Activated CD8-positive, alpha-beta memory T cell treated with anti-CD3 and anti-CD28 coated beads, Interleukin-2, amount 50 U/mL, for 48 hours (primary cell): ENCODE measurements around the gene UBE2F.
A peak's percentile ranks its signal among the peaks of the same experiment; 100 is the strongest.
"Not testable (repeated sequence)": the region's sequence is repeated elsewhere in the genome, so short reads cannot be mapped to it uniquely, and the experiment has no call there.

Experiments used
- DNase-seq: peaks from one replicate; pipeline ENCODE4 v3.0.0-alpha.2; 2020

Gene UBE2F

DNA sequence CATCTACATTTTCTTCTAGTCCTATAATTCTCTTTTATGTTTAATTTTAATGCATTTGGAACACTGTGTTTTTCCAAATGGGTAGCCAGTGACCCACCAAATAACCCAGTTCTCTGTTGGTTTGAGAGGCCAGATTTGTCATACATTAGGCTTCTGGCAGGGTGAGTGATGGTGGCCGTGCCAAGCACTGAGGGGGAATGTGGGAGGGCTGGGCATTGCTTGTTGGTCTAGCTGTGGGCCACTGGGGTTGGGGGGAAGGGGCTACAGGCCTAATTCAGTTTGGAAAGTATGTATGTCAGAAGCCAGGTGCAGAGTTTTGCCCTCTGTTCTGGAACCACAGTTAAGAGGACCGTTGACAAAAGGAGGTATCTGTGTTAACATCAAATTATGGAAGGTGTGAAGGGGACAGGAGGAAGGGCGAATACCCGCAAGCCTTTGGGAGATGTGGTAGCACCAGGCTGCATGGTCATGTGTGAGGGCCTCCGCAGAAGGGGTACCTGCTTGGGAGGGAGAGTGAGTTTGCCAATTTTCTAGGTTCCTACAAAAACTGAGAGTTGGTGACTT is 55.9 kb downstream of the UBE2F start:
- DNase-seq, result peak; percentile 28

- no peak for DNase-seq
Observed at GRCh38 chr2:238023608-238024007, 56.8 kb downstream of the UBE2F start.

DNA sequence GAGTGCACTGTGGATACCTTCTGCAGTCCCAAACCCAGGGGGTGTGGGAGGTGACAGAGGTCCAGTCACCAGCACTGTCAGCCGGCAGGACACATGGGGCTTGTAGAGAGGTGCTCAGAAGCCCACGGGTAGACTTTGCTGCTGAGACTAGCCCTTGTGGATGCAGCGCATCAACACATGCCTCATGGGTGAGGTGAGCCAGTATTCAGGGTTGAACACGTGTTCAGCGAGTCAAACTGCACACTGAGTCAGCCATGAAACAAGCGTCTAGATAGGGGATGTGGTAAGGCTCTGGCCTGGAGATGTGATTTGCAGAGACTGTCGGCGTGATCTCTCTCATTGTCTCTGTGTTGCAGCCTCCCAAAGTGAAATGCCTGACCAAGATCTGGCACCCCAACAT is 58.2 kb downstream of the UBE2F start:
- peak; percentile 70 for DNase-seq

GRCh38 chr2:238025741-238026360 is 59.0 kb downstream of the UBE2F start:
- no peak for DNase-seq

- DNase-seq, result no peak
Observed at GRCh38 chr2:238027058-238027457, 60.2 kb downstream of the UBE2F start.

GRCh38 chr2:238027591-238028415 is 61.0 kb downstream of the UBE2F start:
- no peak for DNase-seq

DNA sequence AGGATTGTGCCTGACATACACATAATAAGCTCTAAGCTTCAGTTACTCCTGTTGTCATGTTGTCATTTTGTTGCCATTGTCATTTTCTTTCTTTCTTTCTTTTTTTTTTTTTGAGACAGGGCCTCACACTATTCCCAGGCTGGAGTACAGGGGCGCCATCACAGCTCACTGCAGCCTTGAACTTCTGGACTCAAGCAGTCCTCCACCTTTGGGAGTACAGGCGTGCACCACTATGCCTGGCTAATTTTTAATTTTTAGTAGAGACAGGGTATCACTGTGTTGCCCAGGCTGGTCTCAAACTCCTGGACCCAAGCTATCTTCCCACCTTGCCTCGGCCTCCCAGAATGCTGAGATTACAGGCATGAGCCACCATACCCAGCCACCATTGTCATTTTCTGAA is 63.0 kb downstream of the UBE2F start:
- no peak for DNase-seq

- DNase-seq, result no peak
Observed at GRCh38 chr2:238030422-238031155, 63.8 kb downstream of the UBE2F start.

DNA sequence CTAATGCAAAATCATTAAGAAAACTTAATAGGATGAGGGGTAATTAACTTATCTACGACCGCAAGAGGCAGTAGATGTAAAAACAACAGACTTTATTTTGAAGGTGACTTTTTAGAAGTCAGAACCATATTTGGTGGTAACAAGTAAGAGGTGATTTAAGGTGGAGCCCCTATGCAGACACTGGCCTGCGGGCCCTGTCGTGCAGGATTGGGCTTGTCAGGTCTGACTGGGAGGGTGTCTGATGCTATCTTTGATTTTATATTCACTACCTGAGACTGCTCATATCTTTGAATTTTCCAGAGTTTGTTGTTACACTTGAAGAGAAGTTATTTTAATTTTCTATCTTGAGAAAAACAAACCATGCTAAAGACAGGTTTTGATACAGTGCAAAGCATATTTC is 64.9 kb downstream of the UBE2F start:
- no peak for DNase-seq

DNA sequence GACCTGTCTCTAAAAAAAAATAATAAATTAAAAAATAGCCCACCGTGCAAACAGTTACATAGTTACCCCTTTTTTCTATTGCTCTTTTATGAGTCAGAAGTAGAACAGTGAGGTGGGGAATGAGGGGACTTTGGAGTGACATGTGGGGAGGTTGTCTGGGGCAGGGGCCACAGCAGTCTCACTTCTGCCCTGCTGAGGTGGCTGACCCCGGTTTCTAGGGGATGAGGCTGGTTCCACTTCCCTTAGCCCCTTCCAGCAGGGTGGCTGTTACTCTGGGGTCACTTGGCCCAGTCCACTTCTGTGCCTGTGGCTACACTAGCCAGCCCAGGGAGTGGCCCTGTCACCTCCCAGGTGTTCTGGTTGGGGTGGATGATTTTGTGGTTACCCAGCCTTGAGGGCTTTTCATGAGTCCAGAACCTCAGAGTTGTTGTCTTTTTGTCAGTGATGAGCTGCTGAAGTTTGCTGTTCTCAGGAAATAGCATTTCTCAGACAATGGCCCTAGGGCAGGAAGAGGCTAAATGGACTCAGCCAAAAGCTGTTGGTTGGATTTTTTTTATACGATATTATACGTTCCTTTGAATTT is 66.0 kb downstream of the UBE2F start:
- no peak for DNase-seq

GRCh38 chr2:238033991-238034390 is 67.2 kb downstream of the UBE2F start:
- not testable (repeated sequence) for DNase-seq

DNA sequence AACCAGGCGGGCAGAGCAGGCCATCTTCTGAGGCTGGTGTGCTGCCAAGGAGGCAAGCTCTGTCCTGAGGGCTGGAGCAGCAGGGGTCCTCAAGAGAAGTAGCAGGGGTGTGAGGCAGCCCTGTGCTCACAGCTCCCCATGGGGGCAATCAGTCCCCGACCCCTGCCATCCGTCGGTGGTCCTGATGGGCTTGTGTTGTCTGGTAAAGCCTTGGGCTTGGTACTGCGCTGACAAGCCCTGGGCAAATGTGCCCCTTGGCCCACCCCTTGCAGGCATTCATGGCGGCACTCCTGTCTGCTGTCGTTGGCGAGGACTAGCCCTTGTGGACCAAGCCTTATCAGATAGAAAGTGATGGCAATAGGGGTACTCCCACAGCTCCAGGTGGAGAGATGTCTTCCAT is 71.4 kb downstream of the UBE2F start:
- no peak for DNase-seq

DNA sequence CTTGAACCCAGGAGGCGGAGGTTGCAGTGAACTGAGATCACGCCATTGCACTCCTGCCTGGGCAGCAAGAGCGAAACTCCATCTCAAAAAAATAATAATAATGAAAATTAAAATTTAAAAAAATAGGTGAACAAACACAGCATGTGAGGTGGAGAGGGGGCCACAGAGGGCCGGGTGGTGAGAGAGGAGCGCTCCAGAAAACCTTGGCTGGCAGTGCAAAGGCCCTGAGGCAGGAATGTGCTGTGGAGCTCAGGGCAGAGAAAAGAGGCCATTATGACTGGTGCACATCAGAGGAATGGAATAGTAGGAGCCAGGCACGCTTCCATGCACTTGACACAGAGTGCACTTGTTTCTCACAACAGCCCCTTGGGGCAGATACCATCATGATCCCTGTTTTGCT is 72.3 kb downstream of the UBE2F start:
- DNase-seq, result no peak

DNA sequence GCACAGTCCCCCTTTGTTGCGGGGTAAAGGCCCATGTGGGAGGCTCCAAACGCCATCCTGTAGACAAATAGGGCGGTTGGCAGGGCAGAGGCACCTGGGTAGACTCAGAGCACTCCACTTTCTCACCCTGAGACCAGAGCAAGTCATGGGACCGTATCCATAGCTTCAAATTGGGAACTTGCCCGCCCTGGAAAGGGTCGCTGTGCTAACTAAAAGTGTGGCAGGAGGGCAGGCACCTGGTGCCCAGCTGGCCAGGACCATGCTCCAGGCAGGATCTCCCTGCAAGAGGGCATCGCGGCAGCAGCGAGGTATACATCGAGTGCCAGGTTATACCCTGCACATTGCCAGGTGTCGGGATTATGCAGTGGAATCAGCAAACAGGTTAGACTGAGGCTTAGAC is 73.2 kb downstream of the UBE2F start:
- peak; percentile 44 for DNase-seq

DNA sequence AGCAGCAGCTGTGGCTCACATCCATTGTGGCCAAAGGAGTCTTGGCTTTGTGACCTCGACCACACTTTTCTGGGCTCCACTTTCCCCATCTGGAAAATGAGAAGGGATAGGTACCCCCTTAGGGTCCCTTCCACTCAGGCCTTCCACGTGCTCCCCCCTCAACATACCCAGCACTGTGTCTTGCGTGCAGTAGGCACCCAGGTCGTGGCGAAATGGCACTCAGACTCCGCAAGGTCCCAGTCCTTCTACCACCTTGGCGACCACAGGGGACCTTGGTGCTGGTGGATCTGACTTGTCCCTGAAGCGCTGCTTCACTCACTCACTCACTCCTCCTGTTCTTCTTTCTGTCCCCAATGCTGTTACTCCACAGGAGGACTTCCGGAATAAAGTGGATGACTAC is 74.1 kb downstream of the UBE2F start:
- no peak for DNase-seq

DNA sequence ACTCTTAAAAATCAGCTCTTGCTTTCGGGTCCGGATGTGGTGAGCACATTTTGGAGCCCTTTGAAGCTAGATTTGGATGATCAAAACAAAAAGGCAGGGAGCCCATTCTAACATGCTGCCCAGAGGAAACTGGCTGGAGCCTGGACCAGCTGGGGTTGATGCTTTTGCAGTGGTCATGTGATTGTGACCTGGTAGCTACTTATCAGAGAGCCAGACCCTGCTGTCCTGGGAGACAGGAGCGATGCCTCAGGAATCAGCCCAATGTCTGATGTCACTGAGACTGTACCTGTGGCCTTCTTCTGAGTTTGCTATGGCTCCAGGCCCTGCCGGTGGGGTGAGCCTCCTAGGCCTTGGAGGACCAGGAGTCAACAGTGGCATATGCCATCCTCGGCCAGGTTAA is 75.3 kb downstream of the UBE2F start:
- DNase-seq, result no peak

DNA sequence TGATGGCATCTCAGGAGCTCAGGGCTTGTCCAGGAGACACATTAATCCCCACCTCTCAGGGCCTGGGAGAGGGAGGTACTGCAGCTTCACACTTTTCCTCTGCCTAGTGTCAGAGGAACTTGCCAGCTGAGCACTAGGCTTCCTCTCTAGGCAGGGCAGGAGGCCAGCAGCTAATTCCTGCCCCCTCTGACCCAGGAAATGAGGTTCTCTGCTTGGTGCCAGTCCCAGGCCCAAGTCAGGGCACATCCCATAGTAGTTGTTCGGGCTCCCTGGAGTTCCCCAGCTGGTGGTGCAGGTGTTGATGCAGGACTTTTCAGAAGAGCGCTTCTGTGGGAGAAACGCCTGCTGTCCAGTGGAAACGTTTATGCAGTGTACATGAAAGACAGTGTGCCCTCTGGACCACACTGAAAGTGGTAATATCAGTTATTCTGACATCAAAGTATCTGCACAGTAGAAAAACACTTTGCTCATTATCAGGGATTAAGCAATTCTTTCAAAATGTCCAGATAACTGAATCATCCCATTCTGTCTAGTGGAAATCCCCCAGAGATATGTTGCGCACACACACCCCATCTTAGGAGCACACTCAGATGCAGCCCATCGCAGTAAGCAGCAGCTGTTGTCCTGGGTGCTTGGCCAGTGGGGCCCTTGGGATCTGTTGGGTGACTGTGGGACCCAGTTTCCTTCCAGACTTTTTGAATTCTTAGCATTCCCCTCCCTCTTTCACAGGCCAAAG is 76.2 kb downstream of the UBE2F start:
- DNase-seq, result no peak

GRCh38 chr2:238043851-238044250 is 77.0 kb downstream of the UBE2F start:
- DNase-seq, result no peak

GRCh38 chr2:238045575-238045974 is 78.8 kb downstream of the UBE2F start:
- DNase-seq, result no peak

DNA sequence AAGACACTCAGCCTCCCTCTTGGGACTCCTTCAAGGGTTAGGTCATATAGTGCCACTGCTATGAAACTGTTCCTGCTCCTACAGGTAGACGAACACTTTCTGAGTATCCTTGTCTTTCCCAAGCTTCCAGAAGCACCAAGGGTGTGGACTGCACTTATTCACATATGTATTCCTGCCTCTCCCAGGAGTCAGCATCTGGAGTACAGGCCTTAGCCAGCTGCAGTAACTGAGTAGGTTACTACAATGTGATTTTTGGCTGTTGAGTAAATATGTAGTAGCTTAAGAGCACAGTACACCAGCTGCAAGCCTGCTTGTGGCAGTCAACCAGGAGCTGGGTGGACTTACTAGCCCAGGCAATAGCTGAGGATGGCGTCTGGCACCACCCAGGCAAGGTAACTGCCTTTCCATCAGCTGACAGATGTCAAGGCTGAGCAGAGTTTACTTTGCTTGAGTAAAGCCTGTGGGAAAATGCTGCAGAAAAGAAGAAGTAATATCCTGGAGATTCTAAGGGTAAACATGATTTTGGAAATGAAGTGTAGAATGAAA is 80.0 kb downstream of the UBE2F start:
- no peak for DNase-seq

DNA sequence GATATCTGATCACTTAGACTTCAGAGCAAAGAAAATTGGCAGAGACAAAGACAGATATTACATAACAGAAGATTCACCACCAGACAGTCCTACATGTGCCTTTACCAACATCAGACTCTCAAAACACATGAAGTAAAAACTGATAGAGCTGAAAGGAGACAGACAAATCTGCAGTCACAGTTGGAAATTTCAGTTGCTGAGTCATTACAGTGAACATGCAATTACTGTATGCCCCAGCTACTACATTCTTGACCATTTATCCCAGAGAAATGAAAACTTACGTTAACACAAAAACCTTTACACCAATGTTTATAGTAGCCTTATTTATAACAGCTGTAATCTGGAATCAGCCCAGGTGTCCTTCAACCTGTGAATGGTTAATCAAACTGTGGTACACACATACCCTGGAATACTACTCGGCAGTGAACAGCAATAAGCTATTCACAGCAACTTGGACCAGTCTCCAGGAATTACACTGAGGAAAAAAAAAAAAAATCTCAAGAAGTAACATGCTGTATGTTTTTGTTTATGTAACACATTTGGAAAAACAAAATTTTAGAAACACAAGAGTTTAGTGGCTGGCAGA is 86.5 kb downstream of the UBE2F start:
- DNase-seq, result no peak

DNA sequence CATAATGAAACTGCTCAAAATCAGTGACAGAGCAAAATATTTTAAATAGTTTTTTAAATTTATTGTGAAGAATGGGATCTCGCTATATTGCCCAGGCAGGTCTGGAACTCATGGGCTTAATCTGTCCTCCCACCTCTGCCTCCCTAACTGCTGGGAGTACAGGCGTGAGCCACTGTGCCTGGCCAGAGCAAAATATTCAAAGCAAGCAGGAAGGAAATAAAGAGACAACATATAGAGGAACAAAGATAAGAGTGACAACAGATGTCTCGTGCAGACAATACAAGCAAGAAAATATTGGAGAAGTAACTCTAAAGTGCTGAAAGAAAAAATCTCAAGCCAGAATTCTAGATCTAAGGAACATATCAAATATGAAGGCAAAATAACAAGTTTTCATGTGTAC is 89.0 kb downstream of the UBE2F start:
- DNase-seq, result no peak
